Islet of Langerhans (tissue), 1 donor: Measurements from ENCODE around the gene RBM6.

Experiments used
- FAIRE-seq: peaks from one replicate; lab custom pipeline; 2011; peaks lifted over from hg19 to GRCh38; lab: Jason Lieb, UNC

RBM6 gene

DNA sequence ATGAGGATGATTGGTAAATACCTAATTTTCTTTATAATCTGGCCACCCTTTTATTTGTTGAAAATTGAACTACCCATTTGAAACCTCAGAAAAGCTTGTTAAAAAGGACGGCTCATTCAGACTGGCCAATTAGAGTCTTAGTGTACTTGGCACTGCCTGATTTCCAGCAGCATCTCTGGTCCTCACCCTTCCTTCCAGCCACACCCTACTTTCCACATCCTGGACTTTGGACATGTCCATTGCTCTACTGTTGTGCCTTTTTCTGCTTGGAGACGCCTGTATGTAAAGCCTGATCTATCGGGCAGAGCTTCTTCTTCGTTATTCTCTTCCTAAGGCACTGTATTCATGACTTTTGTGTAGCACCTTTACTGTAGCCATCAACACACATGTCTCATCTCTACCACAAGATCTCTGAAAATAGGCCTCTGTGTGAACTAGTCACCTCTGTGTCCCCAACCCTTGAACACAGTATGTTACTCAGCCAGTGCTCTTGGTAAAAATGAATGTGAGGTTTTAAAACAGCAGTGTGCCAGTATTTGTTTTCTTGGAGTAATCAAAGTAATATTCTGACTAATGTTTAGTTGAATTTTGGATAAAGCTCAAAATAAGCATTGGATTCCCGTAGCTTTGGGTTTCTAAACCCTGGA, 155.5 kb downstream of the RBM6 start:
- no peak for FAIRE-seq

DNA sequence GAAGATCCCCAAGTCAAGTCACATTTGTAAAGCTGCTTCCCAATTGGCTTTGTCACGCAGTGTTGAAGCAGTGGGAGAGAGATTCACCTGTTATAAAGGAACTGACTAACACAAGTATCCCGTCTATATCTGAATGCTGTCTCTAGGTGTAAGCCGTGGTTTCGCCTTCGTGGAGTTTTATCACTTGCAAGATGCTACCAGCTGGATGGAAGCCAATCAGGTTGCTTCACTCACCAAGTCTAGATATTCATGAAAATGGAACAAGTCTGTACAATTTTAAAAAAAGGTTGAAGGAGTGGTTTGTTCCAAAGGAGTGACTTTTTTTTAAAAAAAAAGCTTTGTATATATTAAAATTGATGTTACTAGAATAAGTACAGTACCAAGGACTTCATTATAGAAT, 160.4 kb downstream of the RBM6 start:
- FAIRE-seq = no peak

DNA sequence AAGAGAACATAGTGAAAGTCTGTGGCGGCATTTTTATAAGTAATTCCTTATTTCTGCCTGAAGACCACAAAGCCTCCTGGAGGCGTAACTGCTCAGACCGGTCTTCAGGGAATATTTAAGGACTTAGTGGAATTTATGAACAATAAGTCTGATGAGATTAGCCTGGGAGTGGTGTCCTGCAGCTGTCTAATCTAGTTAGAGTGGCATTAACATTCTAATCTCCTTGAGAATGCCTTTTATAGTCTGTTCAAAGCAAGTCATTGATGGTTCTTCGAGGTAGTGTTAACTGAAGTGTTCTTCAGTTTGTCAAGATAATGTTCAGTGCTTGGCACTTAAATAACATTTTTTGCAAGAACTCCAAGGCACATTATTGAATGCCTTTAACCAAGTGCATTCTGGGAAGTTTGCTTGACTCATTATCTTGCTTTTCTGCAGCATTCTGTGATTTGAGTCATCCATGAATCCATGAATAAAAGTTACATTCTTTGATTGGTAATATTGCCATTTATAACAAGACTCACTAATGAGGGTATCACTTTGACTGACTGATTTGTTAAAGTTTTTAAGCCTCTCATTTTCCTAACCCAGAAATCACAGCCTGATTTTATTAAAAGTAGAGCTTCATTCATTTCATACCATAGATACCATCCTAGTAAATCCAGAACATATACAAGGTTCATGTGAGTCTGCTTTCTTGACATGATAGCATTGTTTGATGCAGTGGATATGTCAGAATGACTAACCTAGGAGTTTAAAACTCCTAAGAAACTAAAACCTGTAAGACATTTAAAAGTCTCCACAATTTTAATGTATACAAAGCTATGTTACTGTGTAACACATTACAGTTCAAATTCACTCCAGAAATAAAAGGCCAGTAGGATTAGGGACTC, 161.3 kb downstream of the RBM6 start:
- FAIRE-seq = no peak

DNA sequence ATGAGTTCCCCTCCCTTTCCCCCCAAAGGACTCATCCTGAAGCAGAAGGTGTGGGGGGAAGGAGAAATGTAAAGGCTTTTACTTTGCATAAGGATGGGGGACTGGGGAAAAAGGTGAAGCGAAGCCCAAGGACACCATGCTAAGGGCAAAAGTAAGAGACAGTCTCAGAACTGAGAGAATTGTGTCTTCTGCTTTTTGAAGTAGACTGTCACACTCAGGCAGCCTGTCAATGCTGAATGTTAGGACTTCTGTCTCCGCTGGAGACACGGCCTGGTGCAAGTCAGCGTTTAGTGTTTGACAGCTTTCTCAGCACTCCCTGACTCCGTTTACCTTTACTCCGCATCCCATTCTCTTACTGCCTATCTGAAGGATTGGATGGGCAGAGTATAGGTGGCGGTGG, 162.6 kb downstream of the RBM6 start:
- no peak for FAIRE-seq

DNA sequence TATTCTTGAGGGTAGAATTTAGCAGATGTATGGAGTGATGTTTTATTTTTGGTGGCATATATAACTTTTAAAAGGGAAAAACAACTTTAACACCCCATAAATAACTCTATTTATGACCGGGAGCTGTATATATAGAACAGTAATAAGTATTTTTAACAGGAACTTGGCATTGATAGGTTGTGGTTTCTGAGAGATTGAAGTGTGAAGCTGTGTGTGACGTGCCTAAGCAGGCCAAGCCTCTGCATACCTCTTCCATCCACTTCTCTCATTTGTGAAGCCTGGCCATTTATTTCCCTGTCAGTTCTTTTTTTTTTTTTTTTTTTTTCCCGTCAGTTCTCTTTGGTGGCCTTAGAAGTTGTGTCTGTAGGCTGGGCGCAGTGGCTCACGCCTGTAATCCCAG, 171.8 kb downstream of the RBM6 start:
- FAIRE-seq = no peak

DNA sequence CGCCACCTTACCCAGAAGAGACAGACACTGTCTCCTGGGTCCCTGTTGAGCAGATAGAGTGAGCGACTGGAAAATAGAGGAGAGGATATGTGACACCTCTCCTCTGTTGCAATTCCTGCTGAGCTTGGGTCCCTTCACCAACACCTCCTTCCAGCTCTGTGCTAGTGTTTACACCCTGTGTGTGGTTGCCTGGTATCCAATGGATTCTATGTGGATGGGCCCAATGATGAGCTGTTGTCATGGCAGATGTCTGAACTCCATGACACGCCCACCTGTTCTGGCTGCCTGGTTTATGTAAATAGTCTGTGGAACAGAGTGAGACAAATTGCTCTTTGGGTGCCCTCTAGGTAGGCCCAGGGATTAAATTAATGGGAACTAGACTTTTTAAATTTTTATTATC, 172.5 kb downstream of the RBM6 start:
- peak; percentile 87 for FAIRE-seq

DNA sequence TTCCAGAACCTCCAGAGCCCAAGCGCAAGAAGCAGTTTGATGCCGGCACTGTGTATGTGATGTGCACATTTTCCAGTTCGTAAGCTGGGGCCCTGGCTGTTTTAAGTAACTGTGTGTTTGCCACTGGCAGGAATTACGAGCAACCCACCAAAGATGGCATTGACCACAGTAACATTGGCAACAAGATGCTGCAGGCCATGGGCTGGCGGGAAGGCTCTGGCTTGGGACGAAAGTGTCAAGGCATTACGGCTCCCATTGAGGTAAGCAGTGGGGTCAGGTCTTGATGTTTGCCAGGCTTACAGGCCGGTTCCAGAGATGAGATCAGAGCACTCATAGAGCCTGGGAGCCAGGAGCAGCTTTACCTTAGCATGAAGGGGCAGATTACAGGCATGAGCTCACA, 177.2 kb downstream of the RBM6 start:
- FAIRE-seq = no peak

DNA sequence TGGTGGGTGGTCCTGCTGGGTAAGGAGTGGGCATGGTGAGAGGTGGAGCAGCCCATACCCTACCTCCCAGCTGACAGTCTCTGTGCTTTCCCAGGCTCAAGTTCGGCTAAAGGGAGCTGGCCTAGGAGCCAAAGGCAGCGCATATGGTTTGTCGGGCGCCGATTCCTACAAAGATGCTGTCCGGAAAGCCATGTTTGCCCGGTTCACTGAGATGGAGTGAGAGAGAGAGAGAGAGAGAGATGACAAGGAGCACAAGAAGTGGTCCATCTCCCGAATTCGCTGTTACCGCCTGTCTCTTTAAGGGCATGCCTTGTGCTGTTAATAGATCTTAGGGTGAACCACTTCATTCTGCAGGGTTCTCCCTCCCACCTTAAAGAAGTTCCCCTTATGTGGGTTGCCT, 178.3 kb downstream of the RBM6 start:
- FAIRE-seq = no peak

DNA sequence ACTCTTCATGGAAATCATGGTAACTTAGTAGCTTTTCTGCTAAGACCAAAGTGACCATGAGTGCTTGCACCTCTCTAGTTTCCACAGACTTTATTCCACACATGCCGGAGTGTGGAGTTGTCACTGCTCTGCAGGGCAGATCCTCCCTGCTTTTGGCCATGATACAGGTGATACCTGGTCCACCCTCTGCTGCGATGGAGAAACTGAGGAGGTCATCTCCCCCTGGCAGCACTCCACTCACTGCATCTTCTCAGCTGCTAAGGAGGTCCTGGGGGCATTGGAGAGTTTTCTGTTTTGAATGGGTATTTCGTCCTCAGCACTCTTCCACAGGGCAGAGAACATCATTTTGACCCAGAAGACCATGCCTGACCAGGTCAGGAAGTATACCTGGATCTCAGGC, 179.8 kb downstream of the RBM6 start:
- FAIRE-seq = no peak

DNA sequence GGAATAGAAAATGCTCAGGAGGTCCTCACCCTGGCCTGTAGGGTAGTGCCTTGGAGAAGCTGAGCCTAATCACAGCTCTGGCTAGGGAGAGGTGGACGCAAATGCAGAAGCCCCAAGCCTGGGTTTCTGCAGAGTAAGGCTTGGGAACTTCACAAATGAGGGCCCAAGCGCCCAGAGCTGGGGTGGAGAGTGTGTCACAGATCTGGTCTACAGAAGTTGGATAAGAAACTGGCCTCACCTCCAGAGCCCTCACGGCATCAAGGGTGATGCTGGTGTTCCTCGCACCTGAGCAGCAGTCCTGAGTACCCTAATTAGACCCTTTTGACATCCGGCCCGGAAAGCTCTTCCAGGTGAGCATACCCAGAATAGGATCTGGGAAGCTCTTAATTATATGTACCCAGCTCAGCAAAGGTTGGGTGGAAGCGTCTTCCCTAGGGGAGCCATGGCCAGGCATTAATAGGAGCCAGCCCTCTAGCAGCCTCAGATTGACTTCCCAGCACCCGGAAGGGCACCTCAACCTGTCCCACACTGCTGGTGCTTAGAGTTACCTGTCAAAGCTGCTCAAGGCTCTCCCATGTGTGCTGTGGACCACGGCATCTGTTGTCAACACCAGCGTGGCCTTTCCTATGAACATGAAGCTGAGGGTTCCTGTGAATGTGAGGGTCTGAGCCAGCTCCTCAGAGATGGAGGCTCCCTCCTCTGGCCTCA, 180.6 kb downstream of the RBM6 start:
- FAIRE-seq = no peak

DNA sequence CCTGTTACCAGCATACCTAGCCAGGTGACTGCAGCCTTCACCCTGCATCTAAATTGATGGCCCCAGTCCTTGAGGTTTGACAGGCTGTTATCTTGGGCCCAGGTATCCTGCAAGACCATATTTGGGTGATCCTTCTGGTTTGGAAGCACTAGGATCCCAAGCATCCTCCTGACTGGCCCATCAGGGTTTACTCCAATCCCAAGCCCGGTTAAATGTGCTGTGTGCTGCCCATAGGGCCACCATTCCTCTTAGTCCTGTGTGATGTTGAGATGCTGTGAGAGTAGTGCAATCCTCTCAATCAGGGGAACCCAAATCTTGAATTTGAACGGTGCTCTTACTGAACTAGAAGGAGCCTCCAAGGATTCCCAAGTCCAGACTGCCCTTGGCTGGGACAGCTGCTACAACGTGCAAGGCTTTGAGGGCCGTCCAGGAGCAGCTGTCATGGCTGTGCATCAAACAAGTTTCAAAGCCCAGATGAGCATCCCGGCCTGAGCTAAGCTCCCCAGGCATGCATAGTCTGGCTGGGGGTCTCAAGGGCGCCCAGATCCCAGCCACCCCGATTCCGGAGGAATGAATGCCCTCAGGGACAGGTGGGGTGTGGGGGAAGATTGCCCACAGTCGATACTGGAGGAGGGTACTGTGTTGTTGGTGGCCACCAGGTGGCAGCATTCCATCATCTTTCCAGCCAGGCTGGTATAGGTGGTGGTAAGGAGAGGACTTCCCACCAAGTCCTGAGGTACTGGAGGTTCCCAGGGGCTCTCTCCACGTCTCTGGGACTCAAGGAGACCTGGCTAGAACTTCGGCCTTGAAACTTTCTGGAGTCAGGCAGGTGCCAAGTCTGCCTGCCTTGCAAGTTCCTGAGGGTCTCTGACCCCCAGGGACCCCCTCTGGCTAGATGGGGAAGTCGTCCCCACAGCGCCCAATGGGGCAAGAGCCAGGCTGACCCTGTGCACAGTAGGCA, 181.4 kb downstream of the RBM6 start:
- FAIRE-seq = no peak

DNA sequence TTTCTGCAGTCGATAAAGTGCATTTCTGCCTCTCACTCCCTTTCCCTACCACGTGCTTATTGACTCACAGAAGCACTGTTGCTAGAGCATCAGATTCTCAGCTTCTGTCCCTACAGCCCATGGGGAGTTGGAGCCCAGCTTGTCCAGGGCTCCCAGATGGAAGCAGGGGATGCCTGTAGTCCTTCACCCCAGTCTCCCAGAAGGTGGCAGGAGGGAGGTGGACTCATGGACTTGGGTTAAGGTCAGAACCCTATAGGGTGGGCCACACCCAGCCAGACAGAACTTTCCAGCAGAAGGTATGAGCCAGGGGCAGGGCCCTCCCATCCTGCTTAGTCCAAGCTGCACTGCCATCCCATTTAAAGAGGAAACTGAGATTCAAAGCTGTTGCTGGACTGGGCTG, 182.1 kb downstream of the RBM6 start:
- FAIRE-seq = no peak

DNA sequence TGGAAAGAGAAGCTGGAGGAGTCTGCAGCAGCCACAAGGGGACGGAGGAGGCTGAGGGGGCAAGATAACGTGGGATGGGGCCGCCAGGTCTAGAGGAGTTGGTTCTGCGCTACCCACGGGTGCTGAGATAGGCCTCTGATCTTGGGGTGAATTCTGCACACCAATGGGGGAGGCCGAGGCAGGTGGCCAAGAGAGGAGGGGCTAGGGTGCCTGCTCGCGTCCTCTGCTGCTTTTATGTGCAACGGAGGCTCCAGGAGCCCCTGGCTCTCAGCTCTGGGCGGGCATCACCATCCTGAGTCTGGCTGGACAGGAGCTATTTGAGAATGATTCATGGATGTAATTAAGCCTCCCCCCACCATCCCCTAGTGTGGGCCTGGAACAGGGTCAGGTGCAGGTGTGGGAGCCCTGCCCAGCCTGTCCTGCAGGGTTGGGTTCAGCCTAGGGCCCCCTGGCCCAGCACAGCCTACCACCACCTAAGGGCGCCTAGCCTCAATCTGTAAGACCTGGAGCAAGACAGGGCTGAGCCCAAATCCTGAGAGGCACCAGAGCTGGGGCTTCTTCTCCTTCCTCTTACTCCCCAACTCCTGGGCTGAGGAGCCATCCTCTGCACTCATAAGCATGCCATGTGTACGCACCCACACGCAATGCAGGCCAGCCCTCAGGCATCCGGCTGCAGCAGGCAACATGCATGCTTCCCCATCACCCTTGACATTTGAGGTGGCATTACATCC, 182.9 kb downstream of the RBM6 start:
- no peak for FAIRE-seq

DNA sequence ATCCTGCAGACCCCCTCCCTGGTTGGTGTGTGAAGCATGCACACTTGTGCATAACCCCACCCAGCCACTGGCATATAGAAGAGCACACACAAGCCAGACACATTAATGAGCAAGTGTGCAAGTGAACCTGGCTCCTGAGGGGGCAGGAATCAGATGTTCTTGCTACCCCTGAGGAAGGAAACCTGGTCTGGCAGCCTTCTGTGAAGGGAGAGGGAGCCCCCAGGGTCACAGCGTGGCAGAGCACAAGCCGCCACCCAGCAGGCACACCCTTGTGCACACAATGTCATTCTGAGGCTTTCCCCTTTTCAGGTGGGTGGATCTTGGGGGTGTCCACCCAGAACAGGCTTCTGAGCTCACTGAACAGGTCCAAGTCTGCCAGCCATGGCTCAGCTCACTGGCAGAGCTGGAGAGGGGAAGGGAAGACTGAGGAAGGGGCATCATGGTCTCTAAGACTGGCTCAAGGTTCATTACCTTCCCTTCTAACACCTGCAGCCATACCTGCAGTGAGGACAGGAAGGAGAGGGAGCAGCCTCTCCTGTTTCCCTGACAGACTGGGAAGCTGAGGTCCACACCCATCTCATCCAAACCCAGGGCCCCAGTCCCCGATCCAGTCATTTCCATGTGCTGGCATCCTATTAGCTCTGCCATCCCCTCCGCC, 183.6 kb downstream of the RBM6 start:
- no peak for FAIRE-seq

DNA sequence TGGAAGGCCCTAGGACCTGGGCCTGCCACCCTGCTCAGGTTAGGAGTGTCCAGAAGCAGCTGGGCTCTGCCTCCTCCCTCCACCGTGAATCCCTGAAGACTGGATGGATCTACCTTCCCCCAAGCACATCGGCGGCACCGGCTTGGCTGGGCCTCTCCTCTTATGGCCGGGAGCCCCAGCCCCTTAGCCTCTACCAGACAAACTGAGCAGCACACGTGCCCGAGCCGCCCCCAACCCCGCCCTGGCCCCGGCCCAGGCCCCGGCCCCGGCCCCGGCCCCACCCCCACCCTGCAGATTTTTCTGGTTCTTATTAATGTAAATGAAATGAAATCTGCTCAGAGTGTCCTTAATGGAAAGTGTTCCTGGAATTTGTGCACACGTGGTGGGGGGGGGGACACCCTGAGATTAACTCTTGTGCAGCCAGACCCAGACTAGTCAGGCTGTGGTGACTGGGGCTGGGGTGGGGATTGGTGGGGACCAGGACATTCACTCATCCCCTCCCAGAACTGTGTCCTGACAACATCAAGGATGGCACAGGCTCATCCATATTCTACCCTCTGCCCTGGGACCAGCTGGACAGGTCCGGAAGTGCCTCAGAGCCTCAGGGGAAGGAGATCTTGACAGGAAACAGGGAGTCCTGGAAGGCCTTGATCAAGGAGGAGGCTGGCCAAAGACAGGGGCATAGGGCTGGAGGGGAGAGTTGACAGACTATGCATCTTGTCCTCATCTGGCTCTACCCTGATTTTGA, 184.3 kb downstream of the RBM6 start:
- no peak for FAIRE-seq

DNA sequence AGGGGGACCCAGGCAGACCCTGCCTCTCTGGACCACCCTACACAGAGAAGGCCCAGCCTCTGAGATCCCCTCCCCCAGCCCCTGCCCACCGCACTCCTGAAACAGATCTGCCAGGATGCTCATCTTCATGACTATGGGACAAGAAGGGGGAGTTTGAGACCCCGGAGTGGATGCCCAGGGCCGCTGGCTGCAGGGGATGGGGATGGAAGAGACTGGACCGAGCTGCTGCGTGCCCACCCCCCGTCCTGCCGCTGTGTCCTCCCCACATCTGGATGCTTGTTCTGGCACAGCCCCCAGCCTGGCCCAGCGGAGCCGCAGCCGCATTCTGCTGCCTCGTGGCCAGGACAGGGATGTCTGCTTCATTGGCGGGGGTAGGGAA, 184.8 kb downstream of the RBM6 start:
- FAIRE-seq = no peak

DNA sequence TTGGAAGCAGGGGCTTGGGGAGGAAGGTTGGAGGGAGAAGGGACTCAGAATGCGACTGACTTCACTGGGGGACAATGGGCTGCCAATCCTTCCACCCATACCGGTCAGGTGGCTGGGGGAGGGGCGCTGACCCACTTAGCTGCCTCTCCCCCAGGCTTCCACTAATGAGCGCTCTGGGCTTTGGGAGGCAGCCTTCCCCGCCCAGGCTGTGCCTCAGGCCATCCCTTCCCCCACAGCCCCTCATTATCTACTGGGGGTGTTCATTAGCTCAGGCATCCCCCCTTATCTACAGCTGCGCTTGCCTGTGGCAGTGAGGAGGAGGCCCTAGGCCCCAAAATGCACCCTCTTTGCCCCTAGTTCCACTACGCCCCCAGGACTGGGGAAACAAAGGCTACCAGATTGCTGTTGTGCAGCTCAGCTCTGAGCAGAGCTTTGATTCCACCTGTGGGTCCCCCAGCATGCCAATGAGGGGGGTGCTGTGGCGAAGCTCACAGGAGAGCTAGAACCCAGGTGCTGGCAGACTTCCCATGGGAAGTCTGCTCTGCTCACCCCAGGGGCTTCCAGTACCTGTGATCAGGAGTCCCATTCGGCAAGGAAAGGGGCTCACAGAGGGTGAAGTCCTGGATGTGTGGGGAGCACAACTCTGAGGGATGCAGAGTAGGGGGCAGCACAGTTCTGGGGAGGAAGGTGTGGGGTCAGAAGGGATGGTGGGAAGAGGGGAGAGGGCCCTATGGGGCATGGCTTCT, 185.8 kb downstream of the RBM6 start:
- no peak for FAIRE-seq

DNA sequence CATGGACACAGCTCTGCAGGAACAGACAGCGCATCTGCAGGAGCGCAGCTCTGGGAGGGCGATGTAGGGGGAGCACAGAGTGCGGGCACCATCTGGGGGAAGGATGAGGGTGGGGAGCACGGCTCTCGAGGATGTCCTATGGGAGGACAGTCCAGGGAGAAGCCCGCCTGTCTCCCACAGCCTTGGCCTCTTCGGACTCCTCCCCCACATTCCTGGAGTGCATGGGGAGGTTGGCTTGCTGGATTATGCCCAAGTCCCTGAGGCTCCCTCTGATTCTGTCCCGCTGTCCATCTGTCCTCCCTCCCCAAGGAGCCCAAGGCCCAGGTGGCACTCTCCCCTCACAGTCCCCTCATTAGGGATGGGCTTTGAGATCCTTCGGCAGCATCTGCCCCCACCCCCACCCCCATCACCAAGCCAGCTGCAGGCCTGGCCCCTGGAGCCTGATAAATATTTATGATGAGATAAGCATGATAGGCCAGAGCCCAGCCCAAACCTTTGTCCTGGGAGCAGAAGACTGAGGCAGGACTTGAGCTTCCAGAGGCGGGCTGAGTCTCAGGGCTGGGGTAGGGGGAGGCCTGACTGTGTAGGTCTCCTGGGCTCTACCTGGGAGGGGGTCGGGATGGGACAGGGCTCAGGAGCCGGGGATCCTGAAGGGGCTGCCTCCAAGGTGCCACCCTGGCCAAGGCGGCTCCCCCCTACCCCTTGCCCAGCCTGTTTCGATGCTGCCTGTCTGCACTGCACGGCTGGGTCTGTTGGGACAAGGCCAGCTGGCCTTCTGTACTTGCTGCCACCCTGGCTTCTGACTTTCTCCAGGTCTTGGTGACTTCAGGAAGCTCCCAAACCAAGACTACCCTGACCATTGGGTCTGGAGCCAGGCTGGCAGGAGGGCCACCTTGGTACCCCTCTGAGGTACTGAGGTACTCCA, 186.6 kb downstream of the RBM6 start:
- FAIRE-seq = no peak
